GM12878 (cell line): ENCODE data around the gene PLCG2. TPM values are rescaled to one million over a fixed set of nuclear protein-coding genes. Genes with fewer than 3 reads are reported as not detected.

Experiments
- ATAC-seq: fragments of 200-7000 bp; cut with Tn5 transposase; 3 replicates; pipeline ENCODE4 v1.9.1; 2020; ENCODE audit warnings: mild to moderate bottlenecking, moderate library complexity
- BruUV-seq: library from RNA; stranded (reverse); fragments of 400-500 nt; replicated peaks from 2 replicates; lab custom pipeline; 2021; lab: Mats Ljungman, UMichigan
- CTCF ChIA-PET: fragments of 300-600 bp; sonication (Branson Sonifier 250); formaldehyde crosslinking; extraction: SDS; loops from one replicate; lab custom pipeline; 2021; ENCODE audit warnings: inconsistent platforms; lab: Yijun Ruan, JAX
- POLR2A ChIA-PET: fragments of 350-600 bp; formaldehyde crosslinking; extraction: SDS; loops from one replicate; lab custom pipeline; 2021; ENCODE audit warnings: inconsistent platforms; lab: Charles Lee
- RAD21 ChIA-PET: fragments of 300-600 bp; sonication (Branson Sonifier 250); formaldehyde crosslinking; loops from one replicate; lab custom pipeline; 2023; ENCODE audit warnings: antibody characterized with exemption; ENCODE audit not compliant: unreplicated experiment; lab: Charles Lee
- SMC1A ChIA-PET: fragments of 300-600 bp; sonication (Branson Sonifier 250); formaldehyde crosslinking; loops from one replicate; lab custom pipeline; 2023; ENCODE audit not compliant: unreplicated experiment, uncharacterized antibody; lab: Charles Lee
- DNase-seq: peaks from one replicate; pipeline ENCODE4 v3.0.0-alpha.2; 2011; ENCODE audit warnings: low read depth, low spot score
- FAIRE-seq: peaks from 3 replicates; lab custom pipeline; 2011; peaks lifted over from hg19 to GRCh38; lab: Jason Lieb, UNC
- H2AFZ ChIP-seq: 2 replicates; pipeline ENCODE4 v1.6.0; 2011; ENCODE audit warnings: low read depth, low read length, control low read depth; ENCODE audit not compliant: control insufficient read depth
- H3K27ac ChIP-seq: 2 replicates; pipeline ENCODE4 v1.5.1; 2011; ENCODE audit warnings: control low read depth; ENCODE audit not compliant: control insufficient read depth, insufficient read depth
- H3K27me3 ChIP-seq, 2 experiments: replicated peaks in 1 of 2; 2 replicates each; pipeline versions ENCODE4 v1.6.0 to v1.6.1; 2011; ENCODE audit warnings: low read length in 1 of 2; ENCODE audit not compliant: control insufficient read depth in 2 of 2, insufficient read depth in 2 of 2
- H3K36me3 ChIP-seq, 2 experiments: 2 replicates each; pipeline ENCODE4 v1.5.1; 2011; ENCODE audit warnings: low read length in 1 of 2; ENCODE audit not compliant: control insufficient read depth in 2 of 2, insufficient read depth in 2 of 2
- H3K4me1 ChIP-seq: 2 replicates; pipeline ENCODE4 v1.6.1; 2011; ENCODE audit warnings: mild to moderate bottlenecking, low read length, moderate library complexity, mixed read lengths; ENCODE audit not compliant: control insufficient read depth, insufficient read depth
- H3K4me2 ChIP-seq: 2 replicates; pipeline ENCODE4 v1.6.0; 2011; ENCODE audit warnings: control low read depth; ENCODE audit not compliant: control insufficient read depth, insufficient read depth
- H3K4me3 ChIP-seq: fragments of 200-600 bp; sonication (generic); 2 replicates; pipeline ENCODE4 v1.5.1; 2016
- H3K79me2 ChIP-seq: 2 replicates; pipeline ENCODE4 v1.6.0; 2011; ENCODE audit warnings: low read length; ENCODE audit not compliant: control insufficient read depth, insufficient read depth
- H3K9ac ChIP-seq: 2 replicates; pipeline ENCODE4 v1.8.0; 2011; ENCODE audit warnings: low read length, control low read depth, mixed read lengths; ENCODE audit not compliant: control insufficient read depth, insufficient read depth
- H3K9me3 ChIP-seq: replicated peaks from 3 replicates; pipeline ENCODE4 v1.5.1; 2011; ENCODE audit warnings: mild to moderate bottlenecking, low read length; ENCODE audit not compliant: control insufficient read depth, insufficient read depth
- H4K20me1 ChIP-seq: 2 replicates; pipeline ENCODE4 v1.6.0; 2011; ENCODE audit not compliant: control insufficient read depth, insufficient read depth
- BCLAF1 ChIP-seq: fragments of 450-650 bp; IDR thresholded peaks from 2 replicates; pipeline ENCODE4 v1.6.1; 2017; ENCODE audit warnings: antibody characterized with exemption, mild to moderate bottlenecking, moderate library complexity
- CBX3 ChIP-seq: fragments of 200-600 bp; sonication (generic); IDR thresholded peaks from 2 replicates; pipeline ENCODE4 v1.6.1; 2016; ENCODE audit warnings: low read depth, borderline replicate concordance
- CTCF ChIP-seq, 3 experiments: IDR thresholded peaks in 2 of 3; conservative IDR thresholded peaks in 1 of 3; 2 replicates each; pipeline ENCODE4 v1.5.1; 2011; ENCODE audit warnings: low read depth in 3 of 3, low read length in 3 of 3, mild to moderate bottlenecking in 3 of 3, control low read depth in 2 of 3, moderate library complexity in 2 of 3, inconsistent platforms in 1 of 3, mixed read lengths in 1 of 3; ENCODE audit not compliant: control insufficient read depth in 2 of 3, insufficient read depth in 1 of 3; ENCODE audit errors: extremely low read depth in 1 of 3
- ETV6 ChIP-seq, 2 experiments: fragments of 450-650 bp in 1 of 2; IDR thresholded peaks in 1 of 2; conservative IDR thresholded peaks in 1 of 2; 2 replicates each; pipeline ENCODE4 v1.6.1; 2014; ENCODE audit warnings: antibody characterized with exemption in 1 of 2, borderline replicate concordance in 1 of 2, low read depth in 1 of 2, mild to moderate bottlenecking in 1 of 2, moderate library complexity in 1 of 2
- FOXK2 ChIP-seq: fragments of 450-650 bp; IDR thresholded peaks from 2 replicates; pipeline ENCODE4 v1.6.1; 2017; ENCODE audit warnings: mild to moderate bottlenecking, moderate library complexity
- MEF2A ChIP-seq: IDR thresholded peaks from 2 replicates; pipeline ENCODE4 v1.6.1; 2011; ENCODE audit warnings: low read depth, mild to moderate bottlenecking, low read length, moderate library complexity; ENCODE audit not compliant: insufficient read depth
- RUNX3 ChIP-seq: IDR thresholded peaks from 2 replicates; pipeline ENCODE4 v1.6.1; 2012; ENCODE audit warnings: low read length, inconsistent platforms
- SMAD5 ChIP-seq: IDR thresholded peaks from 2 replicates; pipeline ENCODE4 v1.6.1; 2016; ENCODE audit warnings: antibody characterized with exemption, low read depth
- SMC3 ChIP-seq: IDR thresholded peaks from 2 replicates; pipeline ENCODE4 v1.6.1; 2011; ENCODE audit warnings: low read length, improper control_type of control experiment, borderline replicate concordance
- SP1 ChIP-seq: IDR thresholded peaks from one replicate; pipeline ENCODE4 v1.6.1; 2011; ENCODE audit warnings: low read depth, low read length
- SPI1 ChIP-seq: IDR thresholded peaks from 2 replicates; pipeline ENCODE4 v1.6.1; 2011; ENCODE audit warnings: low read depth, mild to moderate bottlenecking, low read length, moderate library complexity, borderline replicate concordance; ENCODE audit not compliant: insufficient read depth
- SUPT20H ChIP-seq: IDR thresholded peaks from 2 replicates; pipeline ENCODE4 v1.6.1; 2011; ENCODE audit warnings: low read depth, mild to moderate bottlenecking, low read length, moderate library complexity, borderline replicate concordance; ENCODE audit not compliant: control insufficient read depth
- TCF12 ChIP-seq: IDR thresholded peaks from 2 replicates; pipeline ENCODE4 v1.6.1; 2011; ENCODE audit warnings: low read depth, mild to moderate bottlenecking, low read length
- TCF3 ChIP-seq: IDR thresholded peaks from 2 replicates; pipeline ENCODE4 v1.6.1; 2012; ENCODE audit warnings: low read depth, mild to moderate bottlenecking, low read length, borderline replicate concordance; ENCODE audit not compliant: insufficient read depth
- USF1 ChIP-seq: IDR thresholded peaks from 2 replicates; pipeline ENCODE4 v1.6.1; 2011; ENCODE audit warnings: borderline replicate concordance, low read depth, mild to moderate bottlenecking, moderate library complexity, mixed read lengths, low read length; ENCODE audit not compliant: insufficient read depth; ENCODE audit errors: extremely low read length
- YBX1 ChIP-seq: fragments of 450-650 bp; IDR thresholded peaks from 2 replicates; pipeline ENCODE4 v1.6.1; 2016; ENCODE audit warnings: antibody characterized with exemption
- YY1 ChIP-seq: IDR thresholded peaks from 2 replicates; pipeline ENCODE4 v1.6.1; 2011; ENCODE audit warnings: low read depth, mild to moderate bottlenecking, low read length
- ZNF207 ChIP-seq: fragments of 450-650 bp; IDR thresholded peaks from 2 replicates; pipeline ENCODE4 v1.6.1; 2014; ENCODE audit warnings: antibody characterized with exemption, mild to moderate bottlenecking, borderline replicate concordance
- ZNF274 ChIP-seq: IDR thresholded peaks from one replicate; pipeline ENCODE4 v1.8.0; 2011; ENCODE audit not compliant: insufficient read length, insufficient read depth
- WGBS: methylation state at CpG from one replicate; pipeline ENCODE4 v1.1.6; 2016; ENCODE audit warnings: low lambda C conversion rate; ENCODE audit not compliant: insufficient replicate concordance, insufficient coverage; ENCODE audit errors: missing lambda C conversion rate; 5-methylcytosine and 5-hydroxymethylcytosine counted together
- in situ Hi-C: fragments of 300-500 bp; cut with MboI; formaldehyde crosslinking; loops from 9 replicates; pipeline ENCODE4 v1.14.3; 2018; ENCODE audit warnings: mixed read lengths
- intact Hi-C: fragments of 100-400 bp; cut with micrococcal nuclease; formaldehyde crosslinking; loops from one replicate; pipeline ENCODE4 v1.14.2; 2022; ENCODE audit not compliant: unreplicated experiment
- polyA plus RNA-seq, 11 experiments: library from polyadenylated mRNA; depleted of rRNA in 4 of 11; unstranded in 6 of 11; stranded (reverse) in 5 of 11; fragments of >200 nt; fragmentation: Nextera tagmentation in 4 of 11; fragmentation: Illumina TruSeq in 1 of 11; extraction: Ambion mirVana in 4 of 11; extraction: Trizol in 1 of 11; gene quantifications; 1 replicate in 1 of 11; 2 replicates in 10 of 11; pipeline versions ENCODE4 v1.2.1 to v1.2.3, GENCODE V29; 2011 to 2016; ENCODE audit warnings: inconsistent platforms in 2 of 11, missing spikeins in 2 of 11, low read depth in 1 of 11
- total RNA-seq, 4 experiments: library from RNA; depleted of rRNA in 3 of 4; stranded (reverse); fragments of >200 nt in 3 of 4; fragmentation: Illumina TruSeq in 1 of 4; extraction: Trizol in 1 of 4; gene quantifications; 2 replicates each; pipeline versions ENCODE4 v1.2.1 to v1.2.3, GENCODE V29; 2013 to 2021

PLCG2 gene
- total and polyA plus RNA-seq, 10 of the 15 experiments (the other 5 are each of a cell fraction or from before 2014, with no cell fraction given): 47.6 to 256 (median 149) TPM

- H3K4me2 ChIP-seq: peak overlapping the region; percentile 72
- intact Hi-C loops: no loop called here
- ChIA-PET SMC1A (interaction anchor here (0.8 to 14.0 kb wide), 2 partner anchors 23 to 41 kb away, joined by 6 to 135 read pairs; no protein-coding TSS in a partner anchor), RAD21 (interaction anchor here (1.4 to 5.0 kb wide), 2 partner anchors 16 to 41 kb away, joined by 6 to 32 read pairs; no protein-coding TSS in a partner anchor), POLR2A (no interaction called here), CTCF (interaction anchor here (6.7 kb wide), 1 partner anchor 35 kb away, joined by 32 read pairs; no protein-coding TSS in a partner anchor)
- ATAC-seq (peak; percentile 64), DNase-seq (peak; percentile 57), FAIRE-seq (no peak)
- WGBS: 1% methylated on average over 4 of the region's 4 CpGs
- H3K9me3 ChIP-seq: no peaks in the 10 kb centered on the region
- no peak overlapping the region for H3K4me3 ChIP-seq
- H2AFZ ChIP-seq: no peak overlapping the region
- no peak overlapping the region for H3K9ac ChIP-seq
- peak overlapping the region; percentile 54 for H3K27ac ChIP-seq
- H3K4me1 ChIP-seq: peaks cover 87% of the 10 kb centered on the region
- H4K20me1 ChIP-seq: no peaks in the 10 kb centered on the region
- no TSS peak for BruUV-seq
- H3K36me3 ChIP-seq: peaks cover 10 to 13% of the 10 kb centered on the region in 2 experiments
- peaks cover 88% of the 10 kb centered on the region for H3K79me2 ChIP-seq
- in situ Hi-C loops: no loop called here
- H3K27me3 ChIP-seq: no peaks in the 10 kb centered on the region
- TF ChIP-seq MEF2A (peak; percentile 71; the same call in 1 of the 2 replicates), SUPT20H (no peak), CTCF (IDR thresholded peaks at IDR 0.05 in 2 of 3, conservative IDR thresholded peaks at IDR 0.05 in 1 of 3; ENCODE audit: control insufficient read depth in 2 of 3, extremely low read depth in 1 of 3, insufficient read depth in 1 of 3, low read depth in 3 of 3, low read length in 3 of 3) (no peak), FOXK2 (no peak), BCLAF1 (no peak), USF1 (no peak), TCF3 (no peak), SMAD5 (no peak), RUNX3 (peak; percentile 77), YY1 (0 out of 2 replicates have a peak, but pooled peaks have one; percentile 22), CBX3 (no peak), TCF12 (0 out of 2 replicates have a peak, but pooled peaks have one; percentile 24), YBX1 (no peak), SPI1 (peak; percentile 26; the same call in 1 of the 2 replicates), ZNF207 (no peak), ZNF274 (no peak), SP1 (peak; percentile 26), ETV6 (conservative IDR thresholded peaks at IDR 0.05 in 1 of 2, IDR thresholded peaks at IDR 0.05 in 1 of 2; ENCODE audit: borderline replicate concordance in 1 of 2, low read depth in 1 of 2) (peak in 1 of 2 experiments; percentile 60; a peak in 2 of 4 replicates), SMC3 (no peak)
These were observed 59.7 kb downstream of the PLCG2 start for GRCh38 chr16:81838794-81839193.
